Activated CD8-positive, alpha-beta T cell treated with anti-CD3 and anti-CD28 coated beads for 36 hours (primary cell): ENCODE measurements around the gene GTF3C5. TPM values are rescaled to one million over a fixed set of nuclear protein-coding genes. Genes with fewer than 3 reads are reported as not detected.

Experiments
- ATAC-seq: fragments of 200-7000 bp; cut with Tn5 transposase; one replicate; pipeline ENCODE4 v1.10.0; 2021; ENCODE audit warnings: mild to moderate bottlenecking, moderate library complexity
- CTCF ChIA-PET: fragments of 350-600 bp; sonication (Branson Sonifier 250); formaldehyde crosslinking; loops from one replicate; lab custom pipeline; 2021; ENCODE audit warnings: antibody characterized with exemption; lab: Charles Lee
- POLR2A ChIA-PET: fragments of 350-600 bp; sonication (Branson Sonifier 250); formaldehyde crosslinking; loops from one replicate; lab custom pipeline; 2021; ENCODE audit warnings: antibody characterized with exemption; lab: Charles Lee
- DNase-seq: peaks from one replicate; pipeline ENCODE4 v3.0.0-alpha.2; 2020
- H3K27ac Mint-ChIP-seq: one replicate; pipeline ENCODE4 v1.8.0; 2021; ENCODE audit warnings: mild to moderate bottlenecking, mixed read lengths
- H3K27me3 Mint-ChIP-seq: one replicate; pipeline ENCODE4 v1.8.0; 2021; ENCODE audit warnings: mixed read lengths
- H3K36me3 Mint-ChIP-seq: one replicate; pipeline ENCODE4 v1.8.0; 2021; ENCODE audit warnings: low read depth, mixed read lengths
- H3K4me1 Mint-ChIP-seq: one replicate; pipeline ENCODE4 v1.8.0; 2021; ENCODE audit warnings: low read depth, mixed read lengths
- H3K4me3 Mint-ChIP-seq: one replicate; pipeline ENCODE4 v1.8.0; 2021; ENCODE audit warnings: mild to moderate bottlenecking, moderate library complexity, mixed read lengths
- H3K9me3 Mint-ChIP-seq: one replicate; pipeline ENCODE4 v1.8.0; 2021; ENCODE audit warnings: mixed read lengths
- CTCF ChIP-seq: fragments of 200-600 bp; IDR thresholded peaks from one replicate; pipeline ENCODE4 v1.8.0; 2022; ENCODE audit warnings: antibody characterized with exemption, mild to moderate bottlenecking
- intact Hi-C: fragments of 100-400 bp; cut with micrococcal nuclease; formaldehyde crosslinking; loops from one replicate; pipeline ENCODE4 v1.10.0; 2022
- total RNA-seq, 2 experiments: library from RNA; stranded (reverse); gene quantifications; one replicate each; pipeline ENCODE4 v1.2.3, GENCODE V29; 2021

GTF3C5 gene
- total RNA-seq, 2 experiments from 2014 or later, result 87.6 to 95.3 TPM

DNA sequence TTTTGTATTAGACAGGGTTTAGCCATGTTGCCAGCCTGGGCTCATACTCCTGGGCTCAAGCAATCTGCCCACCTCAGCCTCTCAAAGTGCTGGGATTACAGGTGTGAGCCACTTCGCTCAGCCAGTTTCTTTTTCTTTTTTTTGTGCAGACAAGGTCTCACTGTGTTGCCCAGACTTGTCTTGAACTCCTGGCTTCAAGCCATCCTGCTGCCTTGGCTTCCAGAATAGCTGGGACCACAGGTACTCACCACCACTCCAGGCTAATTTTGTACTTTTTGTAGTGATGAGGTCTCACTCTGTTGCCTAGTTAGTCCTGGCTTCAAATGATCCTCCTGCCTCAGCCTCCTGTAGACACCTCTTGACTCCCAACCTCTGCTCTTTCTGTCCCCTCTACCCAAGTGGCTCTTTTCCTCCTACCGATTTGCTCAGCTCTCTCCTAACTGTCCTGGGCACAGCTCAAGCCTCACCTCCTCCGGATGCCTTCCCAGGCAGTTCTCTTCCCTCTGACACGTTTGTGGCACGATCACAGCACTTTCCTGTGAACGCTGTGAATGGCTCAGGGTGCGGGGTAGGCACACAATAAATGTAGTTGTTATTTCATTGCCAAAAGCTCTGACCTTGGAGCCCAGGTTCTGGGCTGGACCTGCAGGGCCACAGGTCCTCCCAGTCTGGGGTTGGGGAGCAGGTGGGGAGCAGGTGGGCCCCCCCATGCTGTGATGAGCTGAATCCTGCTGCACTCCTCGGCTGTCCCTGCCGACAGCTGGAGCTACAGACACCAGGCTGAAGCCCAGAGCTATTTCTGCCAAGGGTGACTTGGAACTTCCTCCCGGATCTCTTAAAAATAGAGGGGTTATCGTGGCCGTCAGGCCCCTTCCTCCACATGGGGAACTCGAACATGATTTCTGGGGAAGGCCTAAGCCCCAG is 28.4 kb upstream of the GTF3C5 start:
- no peak for ATAC-seq
- Mint-ChIP-seq H3K36me3 (no peaks in the 10 kb centered on the region), H3K27me3 (peaks cover 33% of the 10 kb centered on the region), H3K4me3 (no peak overlapping the region), H3K27ac (no peak overlapping the region), H3K4me1 (no peaks in the 10 kb centered on the region), H3K9me3 (no peaks in the 10 kb centered on the region)
- ChIA-PET POLR2A (no interaction called here), CTCF (interaction anchor here (0.9 to 3.9 kb wide), 3 partner anchors 10 to 20 kb away, joined by 3 to 20 read pairs (median 5); no protein-coding TSS in a partner anchor)
- intact Hi-C loops, result no loop called here
- TF ChIP-seq CTCF, result no peak
- DNase-seq, result no peak

DNA sequence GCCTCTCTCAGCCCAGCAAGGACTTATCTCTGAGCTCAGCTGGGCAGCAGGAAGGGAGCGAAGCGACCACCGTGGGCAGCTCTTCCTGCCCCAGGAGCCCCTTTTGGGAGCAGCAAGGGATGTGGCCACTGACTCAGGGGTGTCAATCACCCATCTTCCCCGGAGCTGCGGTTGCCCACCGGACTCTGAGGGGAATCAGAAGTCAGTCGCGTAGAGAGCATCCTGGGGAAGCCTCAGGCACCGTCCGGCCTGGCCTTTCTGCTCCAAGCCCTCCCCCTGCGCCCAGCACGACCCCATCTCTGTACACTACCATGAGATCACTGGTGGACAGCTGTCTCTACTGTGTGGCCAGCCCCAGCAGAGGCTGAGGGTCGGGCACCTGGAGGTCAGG is 27.7 kb upstream of the GTF3C5 start:
- Mint-ChIP-seq H3K4me1 (no peaks in the 10 kb centered on the region), H3K4me3 (no peak overlapping the region), H3K27ac (no peak overlapping the region), H3K36me3 (no peaks in the 10 kb centered on the region), H3K27me3 (peaks cover 35% of the 10 kb centered on the region), H3K9me3 (no peaks in the 10 kb centered on the region)
- ChIA-PET CTCF (interaction anchor here (0.9 to 3.9 kb wide), 2 partner anchors 10 to 20 kb away, joined by 5 to 20 read pairs; no protein-coding TSS in a partner anchor), POLR2A (no interaction called here)
- ATAC-seq (no peak), DNase-seq (no peak)
- intact Hi-C loops, result no loop called here
- TF ChIP-seq CTCF, result no peak

- no peak for TF ChIP-seq CTCF
- no peak for DNase-seq
- Mint-ChIP-seq H3K36me3 (no peaks in the 10 kb centered on the region), H3K9me3 (no peaks in the 10 kb centered on the region), H3K4me1 (no peaks in the 10 kb centered on the region), H3K27me3 (peaks cover 38% of the 10 kb centered on the region), H3K27ac (no peak overlapping the region), H3K4me3 (no peak overlapping the region)
- ChIA-PET POLR2A (no interaction called here), CTCF (interaction anchor here (0.9 to 3.9 kb wide), 2 partner anchors 9 to 19 kb away, joined by 5 to 20 read pairs; no protein-coding TSS in a partner anchor)
- ATAC-seq, result no peak
- intact Hi-C loops, result no loop called here
These were observed 27.1 kb upstream of the GTF3C5 start for GRCh38 chr9:133003671-133004090.

- Mint-ChIP-seq H3K4me3 (no peak overlapping the region), H3K4me1 (no peaks in the 10 kb centered on the region), H3K36me3 (no peaks in the 10 kb centered on the region), H3K9me3 (no peaks in the 10 kb centered on the region), H3K27ac (no peak overlapping the region), H3K27me3 (peaks cover 38% of the 10 kb centered on the region)
- no peak for TF ChIP-seq CTCF
- intact Hi-C loops, result no loop called here
- no peak for ATAC-seq
- ChIA-PET POLR2A (no interaction called here), CTCF (interaction anchor here (3.9 kb wide), 1 partner anchor 18 kb away, joined by 20 read pairs; no protein-coding TSS in a partner anchor)
- DNase-seq, result no peak
These were observed 26.5 kb upstream of the GTF3C5 start for GRCh38 chr9:133004091-133004998.
